Adrenal gland (tissue), 5 donors: ENCODE results near the gene PNPO.

Experiments
- CTCF ChIP-seq, 6 experiments: fragments of 450-650 bp in 4 of 6; fragments of 200-600 bp in 2 of 6; sonication (generic) in 1 of 6; IDR thresholded peaks; 1 replicate in 5 of 6; 2 replicates in 1 of 6; pipeline versions ENCODE4 v1.5.1 to v1.8.0; 2016 to 2021; ENCODE audit warnings: antibody characterized with exemption in 6 of 6, mild to moderate bottlenecking in 2 of 6, moderate library complexity in 1 of 6
- POLR2A ChIP-seq, 2 donors: fragments of 450-650 bp; IDR thresholded peaks; one replicate each; pipeline ENCODE4 v1.6.1; 2017; ENCODE audit warnings: antibody characterized with exemption in 2 of 2, mild to moderate bottlenecking in 2 of 2, moderate library complexity in 1 of 2
- donor health status: DM: no; HTN: no; CAD: no.

GRCh38 chr17:47983492-47984223 is 42.3 kb downstream of the PNPO start:
- TF ChIP-seq POLR2A (IDR thresholded peaks at IDR 0.05) (no peak), CTCF (IDR thresholded peaks at IDR 0.05) (no peak)
